ENCODE data around the gene GFPT2. TPM values are rescaled to one million over a fixed set of nuclear protein-coding genes. Genes with fewer than 3 reads are reported as not detected.

The GFPT2 gene
- total and polyA plus RNA-seq, 10 of the 15 experiments (the other 5 are each of a cell fraction or from before 2014, with no cell fraction given): 0.05 to 0.33 (median 0.11) TPM; not detected in 4

DNA sequence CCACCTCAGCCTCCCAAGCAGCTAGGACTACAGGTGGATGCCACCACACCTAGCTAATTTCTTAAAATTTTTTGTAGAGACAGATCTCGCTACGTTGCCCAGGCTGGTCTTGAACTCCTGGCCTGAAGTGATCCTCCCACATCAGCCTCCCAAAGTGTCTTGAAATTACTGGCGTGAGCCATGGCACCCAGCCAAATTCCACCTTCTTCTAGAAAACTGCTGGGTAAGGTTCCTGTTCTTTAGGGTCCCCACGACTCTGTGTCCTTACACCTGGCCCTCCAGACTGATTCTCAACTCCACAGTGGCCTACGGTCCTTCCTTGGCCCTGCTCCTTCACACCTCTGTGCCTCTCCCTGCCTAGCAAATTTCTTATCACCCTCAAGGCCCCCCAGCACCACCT is 63.2 kb downstream of the GFPT2 start:
- intact Hi-C loops (cut with micrococcal nuclease; ENCODE audit: unreplicated experiment) (no loop called here), in situ Hi-C loops (cut with MboI) (loop anchor here (5.0 kb wide), 1 partner anchor 187 kb away; no protein-coding TSS in a partner anchor)
- H3K27ac ChIP-seq (ENCODE audit: control insufficient read depth, insufficient read depth): no peak overlapping the region
- ChIA-PET CTCF (interaction anchor here (0.8 to 8.8 kb wide), 8 partner anchors 10 to 527 kb away, joined by 3 to 139 read pairs (median 4); no protein-coding TSS in a partner anchor), SMC1A (ENCODE audit: uncharacterized antibody, unreplicated experiment) (interaction anchor here (1.2 to 2.2 kb wide), 3 partner anchors 11 to 26 kb away, joined by 3 to 7 read pairs (median 7); no protein-coding TSS in a partner anchor), RAD21 (ENCODE audit: unreplicated experiment) (interaction anchor here (1.9 kb wide), 1 partner anchor 26 kb away, joined by 8 read pairs; no protein-coding TSS in a partner anchor), POLR2A (no interaction called here)
- TF ChIP-seq, protein P1, sequence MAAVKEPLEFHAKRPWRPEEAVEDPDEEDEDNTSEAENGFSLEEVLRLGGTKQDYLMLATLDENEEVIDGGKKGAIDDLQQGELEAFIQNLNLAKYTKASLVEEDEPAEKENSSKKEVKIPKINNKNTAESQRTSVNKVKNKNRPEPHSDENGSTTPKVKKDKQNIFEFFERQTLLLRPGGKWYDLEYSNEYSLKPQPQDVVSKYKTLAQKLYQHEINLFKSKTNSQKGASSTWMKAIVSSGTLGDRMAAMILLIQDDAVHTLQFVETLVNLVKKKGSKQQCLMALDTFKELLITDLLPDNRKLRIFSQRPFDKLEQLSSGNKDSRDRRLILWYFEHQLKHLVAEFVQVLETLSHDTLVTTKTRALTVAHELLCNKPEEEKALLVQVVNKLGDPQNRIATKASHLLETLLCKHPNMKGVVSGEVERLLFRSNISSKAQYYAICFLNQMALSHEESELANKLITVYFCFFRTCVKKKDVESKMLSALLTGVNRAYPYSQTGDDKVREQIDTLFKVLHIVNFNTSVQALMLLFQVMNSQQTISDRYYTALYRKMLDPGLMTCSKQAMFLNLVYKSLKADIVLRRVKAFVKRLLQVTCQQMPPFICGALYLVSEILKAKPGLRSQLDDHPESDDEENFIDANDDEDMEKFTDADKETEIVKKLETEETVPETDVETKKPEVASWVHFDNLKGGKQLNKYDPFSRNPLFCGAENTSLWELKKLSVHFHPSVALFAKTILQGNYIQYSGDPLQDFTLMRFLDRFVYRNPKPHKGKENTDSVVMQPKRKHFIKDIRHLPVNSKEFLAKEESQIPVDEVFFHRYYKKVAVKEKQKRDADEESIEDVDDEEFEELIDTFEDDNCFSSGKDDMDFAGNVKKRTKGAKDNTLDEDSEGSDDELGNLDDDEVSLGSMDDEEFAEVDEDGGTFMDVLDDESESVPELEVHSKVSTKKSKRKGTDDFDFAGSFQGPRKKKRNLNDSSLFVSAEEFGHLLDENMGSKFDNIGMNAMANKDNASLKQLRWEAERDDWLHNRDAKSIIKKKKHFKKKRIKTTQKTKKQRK (IDR thresholded peaks at IDR 0.05; ENCODE audit: low read depth, low read length): no peak
- TF ChIP-seq, protein P2, sequence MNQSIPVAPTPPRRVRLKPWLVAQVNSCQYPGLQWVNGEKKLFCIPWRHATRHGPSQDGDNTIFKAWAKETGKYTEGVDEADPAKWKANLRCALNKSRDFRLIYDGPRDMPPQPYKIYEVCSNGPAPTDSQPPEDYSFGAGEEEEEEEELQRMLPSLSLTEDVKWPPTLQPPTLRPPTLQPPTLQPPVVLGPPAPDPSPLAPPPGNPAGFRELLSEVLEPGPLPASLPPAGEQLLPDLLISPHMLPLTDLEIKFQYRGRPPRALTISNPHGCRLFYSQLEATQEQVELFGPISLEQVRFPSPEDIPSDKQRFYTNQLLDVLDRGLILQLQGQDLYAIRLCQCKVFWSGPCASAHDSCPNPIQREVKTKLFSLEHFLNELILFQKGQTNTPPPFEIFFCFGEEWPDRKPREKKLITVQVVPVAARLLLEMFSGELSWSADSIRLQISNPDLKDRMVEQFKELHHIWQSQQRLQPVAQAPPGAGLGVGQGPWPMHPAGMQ (IDR thresholded peaks at IDR 0.05; ENCODE audit: borderline replicate concordance): no peak
- TF ChIP-seq SMAD1 (IDR thresholded peaks at IDR 0.05; ENCODE audit: low read depth, partially characterized antibody): no peak
- TF ChIP-seq CREM (IDR thresholded peaks at IDR 0.05; ENCODE audit: low read depth): no peak
- TF ChIP-seq TAF1 (IDR thresholded peaks at IDR 0.05; ENCODE audit: borderline replicate concordance, low read depth, low read length): no peak
- TF ChIP-seq IKZF2 (IDR thresholded peaks at IDR 0.05): no peak
- TF ChIP-seq, protein P3, sequence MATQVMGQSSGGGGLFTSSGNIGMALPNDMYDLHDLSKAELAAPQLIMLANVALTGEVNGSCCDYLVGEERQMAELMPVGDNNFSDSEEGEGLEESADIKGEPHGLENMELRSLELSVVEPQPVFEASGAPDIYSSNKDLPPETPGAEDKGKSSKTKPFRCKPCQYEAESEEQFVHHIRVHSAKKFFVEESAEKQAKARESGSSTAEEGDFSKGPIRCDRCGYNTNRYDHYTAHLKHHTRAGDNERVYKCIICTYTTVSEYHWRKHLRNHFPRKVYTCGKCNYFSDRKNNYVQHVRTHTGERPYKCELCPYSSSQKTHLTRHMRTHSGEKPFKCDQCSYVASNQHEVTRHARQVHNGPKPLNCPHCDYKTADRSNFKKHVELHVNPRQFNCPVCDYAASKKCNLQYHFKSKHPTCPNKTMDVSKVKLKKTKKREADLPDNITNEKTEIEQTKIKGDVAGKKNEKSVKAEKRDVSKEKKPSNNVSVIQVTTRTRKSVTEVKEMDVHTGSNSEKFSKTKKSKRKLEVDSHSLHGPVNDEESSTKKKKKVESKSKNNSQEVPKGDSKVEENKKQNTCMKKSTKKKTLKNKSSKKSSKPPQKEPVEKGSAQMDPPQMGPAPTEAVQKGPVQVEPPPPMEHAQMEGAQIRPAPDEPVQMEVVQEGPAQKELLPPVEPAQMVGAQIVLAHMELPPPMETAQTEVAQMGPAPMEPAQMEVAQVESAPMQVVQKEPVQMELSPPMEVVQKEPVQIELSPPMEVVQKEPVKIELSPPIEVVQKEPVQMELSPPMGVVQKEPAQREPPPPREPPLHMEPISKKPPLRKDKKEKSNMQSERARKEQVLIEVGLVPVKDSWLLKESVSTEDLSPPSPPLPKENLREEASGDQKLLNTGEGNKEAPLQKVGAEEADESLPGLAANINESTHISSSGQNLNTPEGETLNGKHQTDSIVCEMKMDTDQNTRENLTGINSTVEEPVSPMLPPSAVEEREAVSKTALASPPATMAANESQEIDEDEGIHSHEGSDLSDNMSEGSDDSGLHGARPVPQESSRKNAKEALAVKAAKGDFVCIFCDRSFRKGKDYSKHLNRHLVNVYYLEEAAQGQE (IDR thresholded peaks at IDR 0.05; ENCODE audit: low read depth, low read length): no peak
- TF ChIP-seq ZNF207 (IDR thresholded peaks at IDR 0.05; ENCODE audit: borderline replicate concordance): no peak
- no peak for TF ChIP-seq PAX5 (IDR thresholded peaks at IDR 0.05; ENCODE audit: borderline replicate concordance, low read depth, low read length)
- no peak for TF ChIP-seq FOS (IDR thresholded peaks at IDR 0.05; ENCODE audit: borderline replicate concordance, extremely low read depth, insufficient read length)
- TF ChIP-seq YY1 (IDR thresholded peaks at IDR 0.05; ENCODE audit: low read depth, low read length): no peak
- TF ChIP-seq HDAC2 (IDR thresholded peaks at IDR 0.05): no peak
- TF ChIP-seq, protein P4, sequence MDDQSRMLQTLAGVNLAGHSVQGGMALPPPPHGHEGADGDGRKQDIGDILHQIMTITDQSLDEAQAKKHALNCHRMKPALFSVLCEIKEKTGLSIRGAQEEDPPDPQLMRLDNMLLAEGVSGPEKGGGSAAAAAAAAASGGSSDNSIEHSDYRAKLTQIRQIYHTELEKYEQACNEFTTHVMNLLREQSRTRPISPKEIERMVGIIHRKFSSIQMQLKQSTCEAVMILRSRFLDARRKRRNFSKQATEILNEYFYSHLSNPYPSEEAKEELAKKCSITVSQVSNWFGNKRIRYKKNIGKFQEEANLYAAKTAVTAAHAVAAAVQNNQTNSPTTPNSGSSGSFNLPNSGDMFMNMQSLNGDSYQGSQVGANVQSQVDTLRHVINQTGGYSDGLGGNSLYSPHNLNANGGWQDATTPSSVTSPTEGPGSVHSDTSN (IDR thresholded peaks at IDR 0.05; ENCODE audit: insufficient replicate concordance, low read depth, low read length): no peak
- TF ChIP-seq YBX1 (IDR thresholded peaks at IDR 0.05): no peak
- BruUV-seq (replicated peaks): no TSS peak
- DNase-seq (ENCODE audit: low read depth, low spot score) (no peak), ATAC-seq (no peak), FAIRE-seq (no peak)
- H3K36me3 ChIP-seq (ENCODE audit: control insufficient read depth in 2 of 2, insufficient read depth in 2 of 2, low read length in 1 of 2): peaks cover 0 to 9% of the 10 kb centered on the region in 2 experiments; a peak in 2 of 4 replicates
- no peaks in the 10 kb centered on the region; the same call in 1 of the 2 replicates for H4K20me1 ChIP-seq (ENCODE audit: control insufficient read depth, insufficient read depth)
- peak overlapping the region; percentile 89 for H3K4me2 ChIP-seq (ENCODE audit: control insufficient read depth, insufficient read depth)
- WGBS (ENCODE audit: insufficient coverage, insufficient replicate concordance, low lambda C conversion rate, missing lambda C conversion rate): 99% methylated on average over 5 of the region's 5 CpGs
- H3K4me1 ChIP-seq (ENCODE audit: control insufficient read depth, insufficient read depth, low read length): peaks cover 6% of the 10 kb centered on the region
- H3K9me3 ChIP-seq (replicated peaks; ENCODE audit: control insufficient read depth, insufficient read depth, low read length): peaks cover 3% of the 10 kb centered on the region; the same call in 1 of the 3 replicates
- H3K4me3 ChIP-seq: peak overlapping the region; percentile 43; the same call in 1 of the 2 replicates
- H2AFZ ChIP-seq (ENCODE audit: control insufficient read depth, low read depth, low read length): no peak overlapping the region
- peaks cover 20% of the 10 kb centered on the region for H3K79me2 ChIP-seq (ENCODE audit: control insufficient read depth, insufficient read depth, low read length)
- H3K9ac ChIP-seq (ENCODE audit: control insufficient read depth, insufficient read depth, low read length): no peak overlapping the region
- no peaks in the 10 kb centered on the region for H3K27me3 ChIP-seq (replicated peaks in 1 of 2; ENCODE audit: control insufficient read depth in 2 of 2, insufficient read depth in 2 of 2, low read length in 1 of 2)

Data from GM12878 (cell line).